Stomach smooth muscle (tissue), 2 donors: ENCODE results near the gene SOS1.

ENCODE experiments used
- H3K27ac ChIP-seq: one replicate; pipeline ENCODE4 v1.7.0; 2013; ENCODE audit warnings: mild to moderate bottlenecking, low read length, inconsistent platforms
- H3K27me3 ChIP-seq, 2 donors: one replicate each; pipeline ENCODE4 v1.7.0; 2013; ENCODE audit warnings: low read length in 2 of 2; ENCODE audit not compliant: insufficient read depth in 2 of 2, control insufficient read depth in 1 of 2
- H3K36me3 ChIP-seq, 2 donors: one replicate each; pipeline ENCODE4 v1.7.0; 2013; ENCODE audit warnings: low read length in 2 of 2; ENCODE audit not compliant: control insufficient read depth in 2 of 2, insufficient read depth in 2 of 2
- H3K4me1 ChIP-seq: one replicate; pipeline ENCODE4 v1.7.0; 2013; ENCODE audit warnings: low read length; ENCODE audit not compliant: control insufficient read depth, insufficient read depth
- H3K4me3 ChIP-seq, 2 donors: one replicate each; pipeline ENCODE4 v1.7.0; 2013; ENCODE audit warnings: low read length in 2 of 2
- H3K9ac ChIP-seq, 2 donors: one replicate each; pipeline ENCODE4 v1.7.0; 2013; ENCODE audit warnings: low read length in 2 of 2, mild to moderate bottlenecking in 1 of 2
- H3K9me3 ChIP-seq, 2 donors: one replicate each; pipeline ENCODE4 v1.7.0; 2013; ENCODE audit warnings: low read length in 2 of 2; ENCODE audit not compliant: control insufficient read depth in 2 of 2
- donor health status: healthy.
- donor health status: Pancreatic carcinoma.

Gene SOS1

DNA sequence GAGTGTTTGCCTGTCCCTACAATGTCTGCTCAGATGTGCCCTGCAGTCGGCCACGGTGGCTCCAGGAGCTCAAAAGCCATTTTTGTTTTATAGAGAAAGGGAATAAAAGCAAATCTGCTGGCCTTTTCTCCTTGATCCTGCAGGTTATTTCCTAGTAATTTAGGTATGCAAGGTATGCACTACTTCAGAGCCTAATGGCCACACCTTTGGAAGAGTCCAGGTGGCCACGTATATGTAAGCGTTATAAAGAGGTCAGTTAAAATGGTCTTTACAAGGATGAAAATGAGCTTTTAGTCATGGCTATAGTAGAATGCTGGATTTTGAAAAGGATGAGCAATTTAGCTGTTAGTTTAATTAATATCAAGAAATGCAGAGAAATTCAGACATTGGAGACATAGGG is 149.5 kb downstream of the SOS1 start:
- H3K9ac ChIP-seq = no peak overlapping the region
- no peak overlapping the region for H3K4me3 ChIP-seq
- H3K27ac ChIP-seq = no peak overlapping the region

GRCh38 chr2:38968021-38968420 is 152.8 kb downstream of the SOS1 start:
- H3K4me3 ChIP-seq = no peak overlapping the region
- no peaks in the 10 kb centered on the region for H3K27me3 ChIP-seq
- no peak overlapping the region for H3K27ac ChIP-seq
- H3K9me3 ChIP-seq = no peaks in the 10 kb centered on the region
- peaks cover 5 to 6% of the 10 kb centered on the region in 2 donors for H3K36me3 ChIP-seq
- H3K9ac ChIP-seq = no peak overlapping the region
- no peaks in the 10 kb centered on the region for H3K4me1 ChIP-seq

More for the DNA sequence above, 149.5 kb downstream of the SOS1 start:
- Histone ChIP-seq H3K4me1 (no peaks in the 10 kb centered on the region), H3K27me3 (no peaks in the 10 kb centered on the region), H3K9me3 (no peaks in the 10 kb centered on the region), H3K36me3 (peaks cover 5 to 6% of the 10 kb centered on the region in 2 donors)

- no peaks in the 10 kb centered on the region for H3K9me3 ChIP-seq
- peaks cover 5 to 6% of the 10 kb centered on the region in 2 donors for H3K36me3 ChIP-seq
- no peak overlapping the region for H3K27ac ChIP-seq
- no peak overlapping the region for H3K9ac ChIP-seq
- no peaks in the 10 kb centered on the region for H3K4me1 ChIP-seq
- H3K27me3 ChIP-seq = no peaks in the 10 kb centered on the region
- H3K4me3 ChIP-seq = no peak overlapping the region
Observed at GRCh38 chr2:38966678-38967077, 154.2 kb downstream of the SOS1 start.

DNA sequence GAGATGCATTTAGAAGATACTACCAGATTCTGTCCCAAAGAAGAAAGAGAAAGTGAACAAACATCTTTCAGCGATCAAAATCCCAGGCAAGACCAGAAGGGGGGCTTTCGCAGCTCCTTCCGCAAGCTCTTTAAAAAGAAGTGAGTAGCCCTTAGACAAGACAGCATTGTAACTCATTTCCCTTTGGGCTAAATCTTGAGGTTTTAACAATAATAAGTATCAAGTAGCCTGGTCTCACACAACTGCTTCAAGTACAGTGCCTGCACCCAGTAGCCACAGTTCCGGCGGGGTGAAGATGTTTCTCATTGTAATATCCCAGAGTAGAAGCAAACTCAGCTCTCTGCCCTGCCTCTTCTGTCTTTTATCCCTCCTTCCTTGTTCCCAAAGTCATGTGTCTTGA is 154.8 kb downstream of the SOS1 start:
- no peaks in the 10 kb centered on the region for H3K27me3 ChIP-seq
- peaks cover 5 to 6% of the 10 kb centered on the region in 2 donors for H3K36me3 ChIP-seq
- peaks cover under 1% of the 10 kb centered on the region for H3K4me1 ChIP-seq
- no peaks in the 10 kb centered on the region for H3K9me3 ChIP-seq
- H3K4me3 ChIP-seq = no peak overlapping the region
- no peak overlapping the region for H3K9ac ChIP-seq
- H3K27ac ChIP-seq = no peak overlapping the region

DNA sequence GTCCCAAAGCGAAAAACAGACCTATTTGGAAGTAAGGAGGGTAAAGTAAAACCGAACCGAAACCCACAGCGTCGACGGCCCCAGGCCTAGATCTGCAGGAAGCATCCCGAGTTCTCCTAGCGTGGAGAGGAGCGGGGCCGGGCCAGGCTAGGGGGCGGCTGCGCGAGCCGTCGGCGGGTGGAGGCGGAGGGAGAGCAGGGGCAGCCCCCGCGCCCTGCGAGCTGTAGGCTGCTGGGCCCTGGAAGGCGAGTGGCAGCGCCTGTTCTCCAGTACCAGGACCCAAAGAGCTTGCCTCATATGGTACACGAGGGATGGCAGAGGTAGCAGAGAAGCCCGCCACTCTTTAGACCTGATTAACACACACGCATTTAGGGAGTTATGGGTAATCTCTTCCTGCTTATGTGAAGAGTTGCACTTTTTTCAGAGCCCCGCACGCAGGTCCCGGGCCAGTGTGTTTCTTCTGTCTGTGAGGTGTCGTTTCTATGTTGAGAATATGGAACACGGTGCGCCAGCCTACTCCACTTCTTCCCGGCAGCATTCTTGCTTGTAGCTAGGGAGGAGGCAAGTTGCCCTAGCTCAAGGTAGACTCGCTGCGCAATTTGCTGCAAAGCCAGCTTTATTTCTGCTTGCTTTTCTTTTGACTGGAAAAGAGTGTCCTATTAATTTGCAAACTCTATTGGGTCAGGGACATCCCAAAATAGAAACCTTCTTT is 160.1 kb downstream of the SOS1 start:
- peaks cover 14% of the 10 kb centered on the region for H3K4me1 ChIP-seq
- no peaks in the 10 kb centered on the region for H3K36me3 ChIP-seq
- no peaks in the 10 kb centered on the region for H3K27me3 ChIP-seq
- H3K4me3 ChIP-seq = peak overlapping the region; percentile 54 to 70
- H3K9me3 ChIP-seq = no peaks in the 10 kb centered on the region
- H3K27ac ChIP-seq = no peak overlapping the region
- H3K9ac ChIP-seq = no peak overlapping the region

DNA sequence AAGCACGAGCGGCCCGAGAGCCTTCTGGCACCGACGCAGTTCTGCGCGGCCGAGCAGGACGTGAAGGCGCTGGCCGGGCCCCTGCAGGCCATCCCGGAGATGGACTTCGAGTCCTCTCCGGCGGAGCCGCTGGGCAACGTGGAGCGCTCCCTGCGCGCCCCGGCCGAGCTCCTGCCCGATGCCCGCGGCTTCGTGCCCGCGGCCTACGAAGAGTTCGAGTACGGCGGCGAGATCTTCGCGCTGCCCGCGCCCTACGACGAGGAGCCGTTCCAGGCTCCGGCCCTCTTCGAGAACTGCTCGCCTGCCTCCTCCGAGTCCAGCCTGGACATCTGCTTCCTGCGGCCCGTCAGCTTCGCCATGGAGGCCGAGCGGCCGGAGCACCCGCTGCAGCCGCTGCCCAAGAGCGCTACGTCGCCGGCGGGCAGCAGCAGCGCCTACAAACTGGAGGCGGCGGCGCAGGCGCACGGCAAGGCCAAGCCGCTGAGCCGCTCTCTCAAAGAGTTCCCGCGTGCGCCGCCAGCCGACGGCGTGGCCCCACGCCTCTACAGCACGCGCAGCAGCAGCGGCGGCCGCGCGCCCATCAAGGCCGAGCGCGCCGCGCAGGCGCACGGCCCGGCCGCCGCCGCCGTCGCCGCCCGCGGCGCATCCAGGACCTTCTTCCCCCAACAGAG is 160.8 kb downstream of the SOS1 start:
- Histone ChIP-seq H3K36me3 (no peaks in the 10 kb centered on the region), H3K27me3 (no peaks in the 10 kb centered on the region), H3K4me1 (peaks cover 14% of the 10 kb centered on the region), H3K4me3 (peak overlapping the region; percentile 54 to 70), H3K9ac (peak overlapping the region in 1 of 2 donors; percentile 25), H3K27ac (no peak overlapping the region), H3K9me3 (no peaks in the 10 kb centered on the region)

- H3K27ac ChIP-seq = no peak overlapping the region
- no peak overlapping the region for H3K9ac ChIP-seq
- H3K36me3 ChIP-seq = no peaks in the 10 kb centered on the region
- H3K4me1 ChIP-seq = peaks cover 14% of the 10 kb centered on the region
- no peaks in the 10 kb centered on the region for H3K27me3 ChIP-seq
- H3K4me3 ChIP-seq = peak overlapping the region; percentile 54 to 70
- H3K9me3 ChIP-seq = no peaks in the 10 kb centered on the region
Observed at GRCh38 chr2:38959466-38959865, 161.4 kb downstream of the SOS1 start.

- H3K9ac ChIP-seq = no peak overlapping the region
- peaks cover 14% of the 10 kb centered on the region for H3K4me1 ChIP-seq
- H3K9me3 ChIP-seq = no peaks in the 10 kb centered on the region
- H3K27me3 ChIP-seq = no peaks in the 10 kb centered on the region
- H3K27ac ChIP-seq = no peak overlapping the region
- H3K4me3 ChIP-seq = no peak overlapping the region
- no peaks in the 10 kb centered on the region for H3K36me3 ChIP-seq
Observed at GRCh38 chr2:38957972-38958371, 162.9 kb downstream of the SOS1 start.

- Histone ChIP-seq H3K36me3 (no peaks in the 10 kb centered on the region), H3K9ac (no peak overlapping the region), H3K4me1 (no peaks in the 10 kb centered on the region), H3K27me3 (no peaks in the 10 kb centered on the region), H3K27ac (no peak overlapping the region), H3K4me3 (no peak overlapping the region), H3K9me3 (no peaks in the 10 kb centered on the region)
Observed at GRCh38 chr2:38951766-38952165, 169.1 kb downstream of the SOS1 start.

DNA sequence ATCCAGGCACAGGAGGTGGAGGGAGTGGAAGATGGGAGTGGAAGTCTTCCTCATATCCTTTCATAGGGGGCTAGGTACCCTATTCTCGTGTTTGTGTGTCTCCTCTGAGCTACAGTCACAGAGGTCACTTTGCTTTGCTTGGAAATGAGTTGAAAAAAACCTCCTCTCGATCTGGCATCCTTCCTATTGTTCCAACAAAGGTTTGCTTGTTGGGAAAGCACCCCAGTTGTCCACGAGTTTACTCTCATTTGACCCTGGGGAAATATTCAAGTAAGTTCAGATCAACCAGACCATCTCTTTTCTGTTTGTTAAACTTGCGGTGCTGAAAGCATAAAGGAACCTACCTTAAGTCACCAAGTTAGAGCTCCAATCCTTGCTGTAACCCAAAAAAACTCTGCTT is 171.9 kb downstream of the SOS1 start:
- Histone ChIP-seq H3K36me3 (no peaks in the 10 kb centered on the region), H3K27ac (no peak overlapping the region), H3K4me1 (no peaks in the 10 kb centered on the region), H3K9ac (no peak overlapping the region), H3K27me3 (no peaks in the 10 kb centered on the region), H3K4me3 (no peak overlapping the region), H3K9me3 (no peaks in the 10 kb centered on the region)

- no peaks in the 10 kb centered on the region for H3K9me3 ChIP-seq
- no peaks in the 10 kb centered on the region for H3K4me1 ChIP-seq
- no peaks in the 10 kb centered on the region for H3K27me3 ChIP-seq
- no peak overlapping the region for H3K9ac ChIP-seq
- no peak overlapping the region for H3K27ac ChIP-seq
- H3K4me3 ChIP-seq = no peak overlapping the region
- H3K36me3 ChIP-seq = no peaks in the 10 kb centered on the region
Observed at GRCh38 chr2:38948387-38948882, 172.4 kb downstream of the SOS1 start.
